ENCODE results near the gene TCF12. TPM values are rescaled to one million over a fixed set of nuclear protein-coding genes. Genes with fewer than 3 reads are reported as not detected.

The TCF12 gene
- total and polyA plus RNA-seq, 5 experiments from 2014 or later = 43.2 to 77.3 (median 54.3) TPM

DNA sequence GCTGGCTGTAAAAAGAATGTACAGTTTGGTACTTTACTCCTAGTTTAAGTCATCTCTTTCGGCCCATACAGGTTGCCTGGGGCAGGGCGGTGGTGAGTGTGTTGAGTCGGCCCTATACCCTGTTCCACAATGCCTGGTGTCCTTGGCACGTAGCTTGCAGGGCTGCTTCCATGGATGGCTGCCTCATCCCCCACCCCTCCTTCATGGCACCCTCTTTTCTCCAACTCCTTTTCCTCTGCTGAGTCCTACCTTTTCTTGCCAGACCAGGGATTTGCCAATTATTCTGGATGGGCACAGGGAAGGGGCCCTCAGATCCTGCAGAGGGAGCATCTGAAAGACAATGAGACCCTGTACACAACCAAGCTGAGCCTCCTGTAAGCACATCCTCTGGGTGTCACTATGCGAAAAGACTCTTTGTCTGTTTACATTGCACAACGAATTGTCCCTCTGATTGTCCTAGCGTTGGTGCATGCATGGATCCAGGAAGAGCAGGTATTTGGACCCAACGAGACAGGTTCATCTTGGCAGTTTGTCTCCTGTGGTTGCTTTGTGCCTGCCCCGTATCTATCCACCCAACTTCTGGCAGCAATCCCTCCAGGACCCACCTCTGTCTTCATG lies 384.3 kb downstream of the TCF12 start:
- H3K27me3 Mint-ChIP-seq = peaks cover 0 to 9% (median 4%) of the 10 kb centered on the region in 5 donors
- POLR2A ChIA-PET = no interaction called here
- DNase-seq = no peak
- no peaks in the 10 kb centered on the region for H3K9me3 Mint-ChIP-seq
- H3K27ac Mint-ChIP-seq = peak overlapping the region in 1 of 10 donors; percentile 63
- peaks cover 2 to 44% (median 16%) of the 10 kb centered on the region in 4 donors for H3K4me1 Mint-ChIP-seq
- H3K36me3 Mint-ChIP-seq = no peaks in the 10 kb centered on the region
- ATAC-seq = no peak
- peak overlapping the region in 2 of 10 donors; percentile 56 to 82 for H3K4me3 Mint-ChIP-seq

DNA sequence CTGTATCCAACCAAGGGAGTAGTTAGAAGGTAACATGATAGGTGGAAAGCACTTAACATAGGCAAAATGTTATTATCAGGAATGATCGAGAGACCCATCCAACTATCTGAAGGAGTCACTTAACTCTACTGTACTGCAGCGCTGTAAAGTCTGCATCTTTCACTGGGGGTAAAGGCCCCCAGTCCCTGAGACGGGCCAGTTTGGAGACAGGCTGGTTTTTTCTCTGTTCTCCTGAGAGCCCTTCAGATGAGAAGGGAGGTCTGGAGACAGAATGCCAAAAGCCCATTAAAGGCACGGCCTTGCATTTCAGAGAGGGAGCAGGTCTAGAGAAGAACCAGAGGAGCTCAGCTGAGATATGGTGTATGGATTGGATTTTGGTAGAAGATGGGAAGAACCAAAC lies 386.6 kb downstream of the TCF12 start:
- peak overlapping the region in 1 of 10 donors; percentile 26 for H3K27ac Mint-ChIP-seq
- ATAC-seq = no peak

DNA sequence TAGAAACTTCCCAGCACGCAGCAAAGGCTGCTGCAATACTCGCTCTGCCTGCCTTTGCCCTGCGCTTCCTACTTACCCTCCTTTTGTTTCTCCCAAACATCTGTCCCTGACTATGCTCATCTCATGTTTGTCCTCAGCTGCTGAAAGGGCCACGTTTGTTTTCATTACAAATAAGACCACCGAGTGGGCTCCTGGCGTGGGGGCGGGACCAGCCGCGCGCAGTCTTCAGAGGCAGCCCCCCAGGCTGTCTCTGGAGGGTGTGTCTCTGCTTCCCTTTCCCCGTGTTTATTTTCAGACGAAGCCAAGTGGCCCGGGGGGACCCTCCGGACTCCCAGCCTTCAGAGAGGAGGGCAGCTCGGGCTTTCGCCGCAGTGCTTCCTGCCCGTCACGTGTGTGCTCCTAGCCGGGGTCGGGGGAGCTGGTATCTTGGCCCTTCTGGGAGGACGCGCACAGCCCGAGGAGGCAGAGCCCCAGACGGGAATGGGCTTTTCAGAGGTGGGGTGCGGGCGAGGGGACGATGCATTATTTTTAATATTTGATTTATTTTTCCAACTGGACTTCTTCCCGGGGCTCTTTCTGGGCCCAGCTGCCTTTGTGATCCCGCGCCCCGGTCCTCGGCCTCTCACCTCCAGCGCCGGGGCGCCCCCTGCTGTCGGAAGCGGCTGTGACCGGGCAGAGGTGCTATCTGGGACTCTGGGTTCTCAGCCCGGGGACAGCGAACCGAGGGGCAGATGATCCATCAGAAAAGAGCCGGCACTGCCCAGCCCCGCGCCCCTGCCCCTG lies 387.9 kb downstream of the TCF12 start:
- peak overlapping the region; percentile 21 to 78 (median 72) for H3K4me3 Mint-ChIP-seq
- H3K36me3 Mint-ChIP-seq = no peaks in the 10 kb centered on the region
- H3K4me1 Mint-ChIP-seq = peaks cover 2 to 25% (median 11%) of the 10 kb centered on the region in 4 donors
- POLR2A ChIA-PET = no interaction called here
- no peaks in the 10 kb centered on the region for H3K9me3 Mint-ChIP-seq
- peaks cover 0 to 17% (median 4%) of the 10 kb centered on the region in 5 donors for H3K27me3 Mint-ChIP-seq
- ATAC-seq = peak; percentile 77 to 90
- H3K27ac Mint-ChIP-seq = peak overlapping the region in 3 of 10 donors; percentile 36 to 82 (median 79)
- DNase-seq = peak; percentile 49 to 89 (median 79)

More for the DNA sequence above, 386.6 kb downstream of the TCF12 start:
- Mint-ChIP-seq H3K9me3 (no peaks in the 10 kb centered on the region), H3K4me3 (peak overlapping the region in 6 of 10 donors; percentile 18 to 76 (median 46)), H3K4me1 (peaks cover 2 to 25% (median 11%) of the 10 kb centered on the region in 4 donors), H3K27me3 (peaks cover 0 to 9% (median 4%) of the 10 kb centered on the region in 5 donors), H3K36me3 (no peaks in the 10 kb centered on the region)
- POLR2A ChIA-PET = interaction anchor here (0.8 kb wide), 1 partner anchor 387 kb away, joined by 3 read pairs; the partner anchor contains the start of gene TCF12
- DNase-seq = no peak

DNA sequence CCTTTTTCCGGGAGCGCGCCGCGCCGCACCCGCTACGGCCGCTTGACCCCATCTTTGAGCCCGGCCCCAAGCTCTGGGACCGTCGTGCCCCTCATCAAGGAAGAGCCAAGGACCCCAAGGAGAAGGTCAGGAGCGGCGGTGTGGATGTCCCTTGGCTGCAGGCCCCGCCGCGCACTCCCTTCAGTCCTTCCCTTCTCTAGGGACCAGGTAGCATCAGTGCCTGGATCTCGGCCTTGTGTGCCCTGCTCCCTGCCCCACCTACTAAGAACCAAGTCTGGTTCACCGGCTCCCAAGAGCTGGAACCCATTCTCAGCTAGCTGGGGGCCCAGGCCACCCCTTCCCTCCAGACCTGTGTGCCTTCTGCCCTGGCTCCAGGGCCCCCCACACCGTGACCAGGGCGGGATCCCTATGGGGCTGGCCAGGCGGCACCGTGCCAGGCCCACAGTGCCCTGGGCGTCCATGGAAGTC lies 388.5 kb downstream of the TCF12 start:
- POLR2A ChIA-PET = no interaction called here
- no peaks in the 10 kb centered on the region for H3K36me3 Mint-ChIP-seq
- no peak for DNase-seq
- H3K9me3 Mint-ChIP-seq = no peaks in the 10 kb centered on the region
- no peak for ATAC-seq
- H3K4me3 Mint-ChIP-seq = peak overlapping the region in 9 of 10 donors; percentile 18 to 78 (median 57)
- H3K27ac Mint-ChIP-seq = no peak overlapping the region
- peaks cover 0 to 23% (median 6%) of the 10 kb centered on the region in 5 donors for H3K27me3 Mint-ChIP-seq
- peaks cover 2 to 25% (median 11%) of the 10 kb centered on the region in 4 donors for H3K4me1 Mint-ChIP-seq

DNA sequence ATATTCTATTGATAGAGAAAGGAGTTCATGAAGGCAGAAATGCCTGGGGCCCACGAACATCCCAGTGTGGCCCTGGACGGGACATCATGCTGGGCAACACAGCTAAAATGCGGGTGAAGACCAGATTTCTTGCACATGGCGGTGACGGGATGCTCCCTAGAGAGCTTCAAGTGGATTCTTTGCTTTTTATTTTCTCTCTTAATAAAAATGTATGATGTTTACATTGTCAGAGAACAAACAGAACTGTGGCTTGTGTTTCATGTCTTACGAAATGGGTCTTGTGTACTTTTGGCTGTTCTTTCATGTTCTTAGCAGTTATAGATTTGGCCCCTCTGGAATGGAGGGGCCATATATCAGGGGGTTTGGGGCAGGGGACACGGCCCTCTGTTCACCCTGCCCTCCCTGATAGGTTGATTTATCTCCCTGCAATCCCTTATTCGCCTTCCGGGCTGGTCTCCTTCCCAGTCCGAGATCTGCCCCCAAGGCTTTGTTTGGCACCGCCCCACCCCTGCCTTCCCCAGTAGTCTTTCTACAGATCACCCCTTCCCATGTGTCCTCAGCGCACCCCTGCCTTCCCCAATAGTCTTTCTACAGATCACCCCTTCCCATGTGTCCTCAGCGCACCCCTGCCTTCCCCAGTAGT lies 389.2 kb downstream of the TCF12 start:
- no peak for ATAC-seq
- POLR2A ChIA-PET = no interaction called here
- Mint-ChIP-seq H3K36me3 (no peaks in the 10 kb centered on the region), H3K27me3 (peaks cover 0 to 23% (median 6%) of the 10 kb centered on the region in 5 donors), H3K27ac (no peak overlapping the region), H3K4me1 (peaks cover 2 to 25% (median 11%) of the 10 kb centered on the region in 4 donors), H3K4me3 (peak overlapping the region in 2 of 10 donors; percentile 22 to 60), H3K9me3 (no peaks in the 10 kb centered on the region)
- no peak for DNase-seq

DNA sequence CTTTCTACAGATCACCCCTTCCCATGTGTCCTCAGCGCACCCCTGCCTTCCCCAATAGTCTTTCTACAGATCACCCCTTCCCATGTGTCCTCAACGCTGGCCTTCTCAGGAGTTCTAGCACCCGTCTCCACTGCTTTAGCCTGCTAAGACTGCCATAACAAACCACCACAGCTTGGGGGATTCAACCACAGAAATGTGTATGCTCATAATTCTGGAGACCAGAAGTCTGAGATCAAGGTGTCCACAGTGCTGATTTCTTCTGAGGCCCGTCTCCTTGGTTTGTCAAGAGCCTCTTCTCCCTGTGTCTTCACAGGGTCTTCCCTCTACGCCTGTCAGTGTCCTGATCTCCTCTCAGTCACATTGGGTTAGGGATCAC lies 389.7 kb downstream of the TCF12 start:
- ATAC-seq (no peak), DNase-seq (no peak)
- peaks cover 2 to 23% (median 6%) of the 10 kb centered on the region in 5 donors for H3K27me3 Mint-ChIP-seq
- no peak overlapping the region for H3K4me3 Mint-ChIP-seq
- no peaks in the 10 kb centered on the region for H3K36me3 Mint-ChIP-seq
- H3K9me3 Mint-ChIP-seq = no peaks in the 10 kb centered on the region
- peaks cover 2 to 25% (median 11%) of the 10 kb centered on the region in 4 donors for H3K4me1 Mint-ChIP-seq
- H3K27ac Mint-ChIP-seq = no peak overlapping the region
- POLR2A ChIA-PET = no interaction called here

DNA sequence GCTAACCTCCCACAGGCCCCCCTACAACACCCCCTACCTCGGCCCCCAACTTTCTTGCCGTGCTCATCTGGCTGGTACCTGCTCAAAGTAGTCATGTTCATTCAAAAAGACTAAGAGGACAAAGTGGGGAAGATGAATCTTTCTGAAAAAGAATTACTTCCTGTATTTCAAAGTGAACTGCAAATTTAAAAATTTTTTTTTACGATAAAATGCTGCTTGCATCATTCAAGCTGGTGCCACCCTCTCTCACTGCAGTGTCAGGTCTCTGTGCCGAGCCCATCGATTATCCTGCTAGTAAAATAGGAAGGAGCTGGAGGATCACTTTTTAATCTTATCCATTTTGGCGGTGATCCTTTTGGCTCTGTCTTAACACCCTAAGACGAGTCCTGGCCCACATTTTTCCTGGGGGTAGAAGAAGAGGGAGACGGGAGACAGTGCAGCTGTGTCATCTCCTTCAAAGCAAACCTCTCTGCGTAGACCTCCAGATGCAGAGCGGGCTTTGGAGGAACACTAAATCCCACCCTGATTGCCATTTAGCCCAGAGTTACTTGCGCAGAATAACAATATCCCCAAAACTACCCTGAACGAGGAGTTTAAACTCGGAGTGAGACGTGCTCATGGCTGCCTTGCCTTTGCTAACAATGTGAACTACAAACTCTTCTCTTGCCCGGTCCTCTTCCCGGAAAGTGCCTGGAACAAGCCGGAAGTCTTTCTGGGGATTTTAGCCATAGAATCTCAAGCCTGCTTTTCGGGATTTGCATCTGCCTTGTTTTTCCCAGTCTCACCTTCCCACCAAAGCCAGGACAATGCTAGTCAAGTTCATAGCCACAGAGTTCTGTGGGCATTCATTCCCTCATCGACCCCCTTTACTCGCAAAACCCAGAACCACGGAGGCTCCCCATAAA lies 391.7 kb downstream of the TCF12 start:
- POLR2A ChIA-PET = no interaction called here
- Mint-ChIP-seq H3K36me3 (no peaks in the 10 kb centered on the region), H3K27me3 (peaks cover 4 to 23% (median 5%) of the 10 kb centered on the region in 5 donors), H3K4me3 (no peak overlapping the region), H3K27ac (no peak overlapping the region), H3K9me3 (no peaks in the 10 kb centered on the region), H3K4me1 (peaks cover 2 to 15% (median 11%) of the 10 kb centered on the region in 4 donors)
- DNase-seq (no peak), ATAC-seq (no peak)

DNA sequence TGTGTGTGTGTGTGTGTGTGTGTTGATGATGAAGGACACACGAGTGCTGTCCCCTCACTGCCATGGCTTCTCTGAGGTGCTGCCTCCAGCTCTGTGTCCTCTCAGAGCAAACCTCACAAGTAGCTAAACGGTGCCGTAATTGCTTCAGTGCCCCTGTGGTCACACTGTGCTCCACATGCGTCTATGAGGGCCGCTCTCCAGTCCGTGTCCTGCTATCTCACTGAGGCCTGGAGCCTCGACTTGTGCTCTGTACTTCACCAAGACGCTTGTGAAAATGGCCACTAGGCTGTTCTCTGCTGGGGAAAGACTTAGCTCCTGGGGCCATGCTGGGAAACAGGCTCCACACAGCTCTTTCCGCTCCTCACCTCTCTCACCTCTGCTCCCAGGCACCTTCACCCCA lies 392.4 kb downstream of the TCF12 start:
- DNase-seq (no peak), ATAC-seq (no peak)
- H3K4me3 Mint-ChIP-seq = no peak overlapping the region
- H3K4me1 Mint-ChIP-seq = peaks cover 2 to 14% (median 8%) of the 10 kb centered on the region in 4 donors
- H3K36me3 Mint-ChIP-seq = no peaks in the 10 kb centered on the region
- no peaks in the 10 kb centered on the region for H3K9me3 Mint-ChIP-seq
- POLR2A ChIA-PET = no interaction called here
- H3K27me3 Mint-ChIP-seq = peaks cover 2 to 21% (median 4%) of the 10 kb centered on the region in 5 donors
- no peak overlapping the region for H3K27ac Mint-ChIP-seq

DNA sequence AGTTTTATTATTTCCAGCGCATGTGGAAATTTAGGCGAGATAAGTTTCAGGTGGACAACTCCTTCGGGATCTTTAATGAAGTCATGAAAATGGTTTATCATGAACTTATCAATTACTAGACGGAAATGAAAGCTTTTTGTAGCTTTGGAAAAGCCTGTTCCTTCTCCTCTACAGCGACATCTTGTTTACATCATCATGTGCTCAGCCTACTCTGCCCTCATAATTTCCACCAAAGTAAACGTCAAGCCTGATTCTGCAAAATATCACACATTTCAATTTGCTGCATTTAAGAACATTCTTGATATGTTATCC lies 393.5 kb downstream of the TCF12 start:
- H3K9me3 Mint-ChIP-seq = no peaks in the 10 kb centered on the region
- DNase-seq (no peak), ATAC-seq (no peak)
- peaks cover 0 to 19% (median 4%) of the 10 kb centered on the region in 5 donors for H3K27me3 Mint-ChIP-seq
- peaks cover 0 to 5% (median 3%) of the 10 kb centered on the region in 4 donors for H3K4me1 Mint-ChIP-seq
- H3K4me3 Mint-ChIP-seq = no peak overlapping the region
- POLR2A ChIA-PET = no interaction called here
- no peak overlapping the region for H3K27ac Mint-ChIP-seq
- H3K36me3 Mint-ChIP-seq = no peaks in the 10 kb centered on the region

DNA sequence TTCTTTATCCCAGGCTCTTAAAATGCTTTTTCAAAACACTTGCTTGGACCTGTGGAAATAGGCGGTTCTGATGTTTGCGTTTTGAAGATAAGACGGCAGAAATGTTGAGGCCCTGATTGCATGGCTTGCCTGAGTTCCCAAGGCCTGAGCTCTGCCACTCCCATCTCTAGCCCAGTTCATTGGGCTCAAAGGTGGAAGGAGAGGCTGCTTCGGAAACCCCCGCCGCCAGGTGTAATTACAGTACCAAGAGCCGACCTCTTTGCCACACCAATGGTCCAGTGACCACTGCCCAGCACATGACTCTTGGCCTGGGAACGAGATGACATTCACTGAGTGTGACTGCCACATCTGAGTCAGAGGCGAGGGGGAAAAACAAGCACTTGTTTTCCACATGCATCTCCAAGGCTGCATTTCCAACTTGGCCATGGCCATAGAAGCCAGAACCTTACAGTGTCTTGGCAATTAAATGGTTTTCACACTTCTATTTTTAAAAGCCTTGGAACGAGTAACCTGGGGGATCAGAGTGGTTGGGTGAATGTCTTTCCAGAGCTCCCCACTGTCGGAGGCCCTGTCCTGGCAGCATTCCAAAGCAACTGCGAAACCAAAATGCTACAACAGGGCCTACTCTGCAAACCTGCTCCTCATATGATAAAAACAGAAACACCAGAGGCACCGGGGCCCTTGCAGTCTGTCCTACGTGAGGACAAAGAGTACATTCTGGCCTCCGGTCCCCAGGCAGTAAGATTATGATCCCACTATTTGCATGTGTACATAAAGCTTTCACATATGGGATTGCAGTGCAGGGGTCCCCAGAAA lies 394.1 kb downstream of the TCF12 start:
- DNase-seq = no peak
- Mint-ChIP-seq H3K4me1 (peaks cover 0 to 1% (median 0%) of the 10 kb centered on the region in 4 donors), H3K27me3 (peaks cover 0 to 25% (median 5%) of the 10 kb centered on the region in 5 donors), H3K9me3 (no peaks in the 10 kb centered on the region), H3K36me3 (no peaks in the 10 kb centered on the region), H3K27ac (no peak overlapping the region), H3K4me3 (no peak overlapping the region)
- POLR2A ChIA-PET = no interaction called here
- ATAC-seq = no peak

DNA sequence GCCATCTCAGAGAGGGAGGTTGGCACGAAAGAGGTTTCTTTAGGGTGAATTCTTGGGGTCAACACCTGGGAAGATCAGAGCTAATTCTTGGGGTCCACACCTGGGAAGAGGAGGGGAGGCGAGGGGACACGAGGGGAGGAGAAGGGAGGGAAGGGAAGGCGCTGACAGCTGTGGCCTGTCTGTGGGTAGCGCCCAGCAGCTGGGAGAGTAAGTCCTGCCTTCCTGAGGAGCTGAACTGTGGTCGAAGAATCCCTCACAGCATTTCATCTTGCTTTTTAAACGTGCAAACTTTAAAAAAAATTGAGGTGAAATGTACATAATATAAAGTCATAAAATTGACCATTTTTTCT lies 394.7 kb downstream of the TCF12 start:
- no peak for ATAC-seq
- H3K27ac Mint-ChIP-seq = no peak overlapping the region
- DNase-seq = no peak
- H3K4me3 Mint-ChIP-seq = no peak overlapping the region
- POLR2A ChIA-PET = no interaction called here
- peaks cover 0 to under 1% (median 0%) of the 10 kb centered on the region in 4 donors for H3K4me1 Mint-ChIP-seq
- peaks cover 0 to 26% (median 5%) of the 10 kb centered on the region in 5 donors for H3K27me3 Mint-ChIP-seq
- no peaks in the 10 kb centered on the region for H3K9me3 Mint-ChIP-seq
- H3K36me3 Mint-ChIP-seq = no peaks in the 10 kb centered on the region
